Heart left ventricle (tissue), 13 donors: ENCODE measurements around the gene USP2.

ENCODE experiments used
- CTCF ChIP-seq, 12 donors: fragments of 200-600 bp; sonication (generic) in 4 of 12; IDR thresholded peaks; one replicate each; pipeline versions ENCODE4 v1.5.0 to v1.8.0; 2018 to 2022; ENCODE audit warnings: antibody characterized with exemption in 12 of 12, mild to moderate bottlenecking in 5 of 12
- POLR2A ChIP-seq, 2 donors: fragments of 450-650 bp; IDR thresholded peaks; one replicate each; pipeline ENCODE4 v1.6.1; 2017; ENCODE audit warnings: antibody characterized with exemption in 2 of 2, mild to moderate bottlenecking in 2 of 2, moderate library complexity in 2 of 2
- donor health status: ischemic (EF 13 %, LVEDD 7.1; RV severe dilation, severe dysfunction).
- donor health status: DM: no; HTN: yes; CAD: no.
- donor health status: DM: no; HTN: no; CAD: no.
- donor health status: ischemic (EF 25% LVEDD 6.9; RV normal size, moderate dysfunction).
- donor health status: ischemic (EF 25% LVEDD 5.7; RV mildly dilated, moderate dysfunction).
- donor health status: ischemic (EF 35%, LVEDD 5.7; RV mildly dilated, moderate dysfunction).
- donor health status: nonischemic (EF 11% LVEDD 7.7; RV severe dilation, severe dysfunction).
- donor health status: DM: yes; HTN: yes; CAD: no.
- donor health status: PGD.
- donor health status: ischemic (EF 29% LVEDD 5.4; RV normal size, mild dysfunction).
- donor health status: nonischemic (EF 23%, LVEDD 6.1; RV moderate dilation, normal function).

GRCh38 chr11:119397740-119398139 is 16.2 kb upstream of the USP2 start:
- TF ChIP-seq CTCF (IDR thresholded peaks at IDR 0.05): no peak
- no peak for TF ChIP-seq POLR2A (IDR thresholded peaks at IDR 0.05)
